GM19328 (cell line): ENCODE measurements around the gene KCNG3.

Experiments used
- ATAC-seq: cut with Tn5 transposase; IDR thresholded peaks from one replicate; pipeline ENCODE4 v1.9.1; 2021; ENCODE audit warnings: mild to moderate bottlenecking, moderate library complexity; ENCODE audit not compliant: unreplicated experiment

The KCNG3 gene

GRCh38 chr2:42486145-42486906, 7.5 kb downstream of the KCNG3 start:
- ATAC-seq, result no peak

GRCh38 chr2:42480402-42480801, 13.4 kb downstream of the KCNG3 start:
- ATAC-seq, result no peak

- no peak for ATAC-seq
These were observed 18.9 kb downstream of the KCNG3 start for GRCh38 chr2:42474765-42475454.

- ATAC-seq, result no peak
These were observed 23.1 kb downstream of the KCNG3 start for GRCh38 chr2:42470706-42471105.

GRCh38 chr2:42464631-42465030, 29.2 kb downstream of the KCNG3 start:
- ATAC-seq, result no peak

GRCh38 chr2:42463570-42463969, 30.2 kb downstream of the KCNG3 start:
- no peak for ATAC-seq

- ATAC-seq, result no peak
These were observed 34.5 kb downstream of the KCNG3 start for GRCh38 chr2:42459296-42459695.

- no peak for ATAC-seq
These were observed 35.4 kb downstream of the KCNG3 start for GRCh38 chr2:42458396-42458795.

DNA sequence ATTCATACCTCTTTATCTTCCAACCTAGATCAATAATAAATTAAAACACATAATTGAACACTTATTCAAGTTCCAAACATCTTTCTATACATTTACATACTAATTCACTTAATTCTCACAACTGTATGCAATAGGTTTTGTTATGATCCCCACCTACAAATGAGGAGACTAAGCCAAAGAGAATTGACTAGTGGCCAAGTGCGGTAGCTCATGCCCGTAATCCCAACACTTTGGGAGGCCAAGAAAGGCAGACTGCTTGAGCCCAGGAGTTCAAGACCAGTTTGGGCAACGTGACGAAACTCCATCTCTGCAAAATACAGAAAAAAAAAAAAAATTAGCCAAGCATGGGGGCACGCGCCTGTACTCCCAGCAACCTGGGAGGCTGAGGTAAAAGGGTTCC, 36.8 kb downstream of the KCNG3 start:
- ATAC-seq, result no peak

- no peak for ATAC-seq
These were observed 37.5 kb downstream of the KCNG3 start for GRCh38 chr2:42456126-42456839.

GRCh38 chr2:42452545-42452944, 41.2 kb downstream of the KCNG3 start:
- ATAC-seq, result no peak

GRCh38 chr2:42450136-42450535, 43.6 kb downstream of the KCNG3 start:
- no peak for ATAC-seq

- ATAC-seq, result no peak
These were observed 44.4 kb downstream of the KCNG3 start for GRCh38 chr2:42449163-42450087.

DNA sequence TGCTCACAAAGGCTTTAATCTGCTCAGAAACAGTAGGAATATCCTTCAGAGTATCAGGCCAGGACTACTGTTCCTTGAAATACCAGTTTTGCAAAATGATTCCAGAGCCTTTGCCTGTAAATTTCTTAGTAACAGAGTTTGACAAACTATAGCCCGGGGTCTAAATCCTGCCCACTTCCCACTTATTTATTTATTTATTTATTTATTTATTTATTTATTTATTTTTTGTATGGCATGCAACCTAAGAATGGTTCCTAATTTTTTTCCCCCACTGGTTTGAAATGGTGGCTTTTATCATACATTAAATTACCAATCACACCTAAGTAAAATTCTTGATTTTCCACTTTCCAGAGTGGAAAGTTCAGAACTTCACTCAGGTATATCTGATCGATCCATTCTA, 45.6 kb downstream of the KCNG3 start:
- no peak for ATAC-seq

- ATAC-seq, result no peak
These were observed 47.1 kb downstream of the KCNG3 start for GRCh38 chr2:42446503-42447271.

DNA sequence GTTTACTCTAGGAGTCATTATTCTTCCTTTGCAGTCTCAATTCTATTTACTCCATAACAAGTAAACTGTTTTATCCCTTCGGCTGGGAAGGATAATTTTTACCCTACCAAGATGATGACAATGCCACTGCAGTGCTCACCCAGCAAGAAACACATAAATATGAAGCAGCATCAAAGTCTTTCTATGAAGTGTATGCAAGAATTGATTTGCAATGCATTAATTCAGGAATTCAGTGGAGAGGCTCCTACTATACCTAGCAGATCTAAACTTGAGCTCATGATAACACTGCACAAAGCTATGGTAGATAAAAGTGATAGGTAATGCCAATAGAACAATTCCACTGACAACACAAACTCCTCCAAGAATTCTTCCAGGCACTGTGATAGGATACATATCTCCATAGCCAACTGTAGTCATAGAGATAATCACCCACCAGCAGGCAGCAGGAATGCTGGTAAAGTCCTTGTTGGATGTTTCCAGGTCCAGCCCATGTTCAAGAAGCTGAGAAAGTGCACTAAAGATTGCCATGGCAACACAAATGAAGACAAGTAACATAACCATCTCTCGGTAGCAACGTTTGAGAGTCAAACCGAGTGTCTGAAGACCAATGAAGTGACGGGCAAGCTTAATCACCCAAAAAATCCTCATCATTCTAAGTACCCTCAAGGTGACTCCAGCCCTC, 49.9 kb downstream of the KCNG3 start:
- ATAC-seq, result no peak

DNA sequence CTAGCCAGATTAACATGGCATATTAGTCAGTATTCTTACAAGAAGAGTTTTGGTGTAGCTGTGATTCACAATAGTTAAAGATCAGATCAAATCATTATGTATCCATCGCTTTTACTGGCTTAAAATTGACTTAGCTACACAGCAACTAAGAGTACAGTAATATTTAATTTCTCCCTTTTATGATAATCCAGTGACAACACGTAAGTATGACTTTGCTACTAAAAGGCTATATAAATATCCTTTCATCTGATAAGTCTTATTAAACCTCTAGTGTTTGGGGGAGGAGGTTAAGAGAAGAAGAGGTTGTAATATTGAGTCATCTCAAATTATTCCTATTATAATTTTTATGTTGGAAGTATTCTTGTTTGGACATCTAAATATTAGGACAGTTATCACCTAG, 51.0 kb downstream of the KCNG3 start:
- ATAC-seq, result no peak

DNA sequence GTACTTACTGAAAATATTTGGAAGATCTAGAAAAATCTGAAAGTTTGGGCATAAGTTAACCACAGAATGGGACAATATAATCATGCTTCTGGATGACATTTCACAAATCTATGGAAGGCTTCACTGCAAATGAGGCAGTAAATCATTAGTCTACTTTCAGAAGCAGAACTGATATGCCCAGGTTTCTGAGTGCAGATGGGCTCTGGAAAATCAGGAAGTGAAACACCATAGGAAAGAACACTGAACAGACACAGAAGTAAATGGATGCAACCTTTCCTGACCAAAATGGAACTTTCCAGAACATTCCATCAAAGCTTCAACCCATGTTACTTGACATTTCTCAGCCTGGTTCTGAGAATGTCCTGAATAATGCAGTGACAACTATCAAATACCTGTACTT, 55.1 kb downstream of the KCNG3 start:
- ATAC-seq, result no peak

- no peak for ATAC-seq
These were observed 57.4 kb downstream of the KCNG3 start for GRCh38 chr2:42436370-42436769.

DNA sequence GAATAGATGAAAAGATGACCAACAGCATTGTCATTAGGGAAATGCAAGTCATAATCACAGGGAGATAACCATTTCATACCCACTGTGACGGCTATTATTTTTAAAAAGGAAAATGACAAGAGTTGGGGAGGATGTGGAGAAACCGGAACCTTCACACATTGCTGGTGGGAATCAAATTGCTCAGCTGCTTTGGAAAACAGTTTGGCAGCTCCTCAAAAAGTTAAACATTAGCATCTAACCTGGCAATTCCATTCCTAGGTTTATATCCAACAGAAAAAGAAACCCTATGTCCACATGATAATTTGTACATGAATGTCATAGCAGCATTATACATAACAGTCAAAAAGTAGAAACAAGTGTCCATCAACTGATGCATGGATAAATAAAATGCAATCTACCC, 58.2 kb downstream of the KCNG3 start:
- no peak for ATAC-seq
